ENCODE data around the gene CNOT2.
"Not testable (repeated sequence)": the region's sequence is repeated elsewhere in the genome, so short reads cannot be mapped to it uniquely, and the experiment has no call there.

The CNOT2 gene

DNA sequence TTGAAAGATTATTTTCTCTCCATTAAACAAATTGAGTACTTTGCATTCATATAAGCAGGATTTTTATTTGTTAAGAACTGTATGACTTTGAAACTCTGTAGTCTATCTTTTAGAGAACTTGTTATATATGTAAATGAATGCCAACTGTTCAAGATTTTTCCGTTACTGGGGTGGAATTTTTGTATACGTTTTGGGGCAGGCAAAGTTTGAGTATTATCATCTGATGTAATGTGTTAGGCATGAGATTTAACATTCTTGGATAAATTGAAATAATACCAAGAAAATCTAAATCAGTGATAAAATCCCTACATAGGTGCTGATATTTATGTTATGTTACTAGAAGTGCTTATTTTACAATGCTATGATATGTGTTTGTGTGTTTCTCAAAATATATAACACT, 8.4 kb downstream of the CNOT2 start:
- no peak for DNase-seq

DNA sequence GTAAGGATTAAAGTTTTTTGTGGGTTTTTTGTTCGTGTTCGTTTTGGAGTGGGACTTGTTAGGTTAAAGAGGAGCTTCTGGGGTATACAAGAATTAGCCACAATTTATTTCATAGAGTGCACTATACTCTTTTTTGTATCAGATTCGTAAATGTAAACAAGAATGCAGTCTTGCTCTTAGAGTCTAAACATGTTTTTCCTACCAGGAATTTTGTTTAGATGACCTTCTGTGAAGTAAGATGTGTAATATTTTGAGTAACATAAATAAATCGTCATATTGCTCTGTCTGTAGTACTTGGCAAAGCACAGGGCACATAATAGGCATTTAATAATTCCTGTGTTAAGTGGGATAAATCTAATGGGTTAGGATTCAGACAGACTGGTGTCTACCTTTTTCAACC, 9.6 kb downstream of the CNOT2 start:
- DNase-seq: no peak

DNA sequence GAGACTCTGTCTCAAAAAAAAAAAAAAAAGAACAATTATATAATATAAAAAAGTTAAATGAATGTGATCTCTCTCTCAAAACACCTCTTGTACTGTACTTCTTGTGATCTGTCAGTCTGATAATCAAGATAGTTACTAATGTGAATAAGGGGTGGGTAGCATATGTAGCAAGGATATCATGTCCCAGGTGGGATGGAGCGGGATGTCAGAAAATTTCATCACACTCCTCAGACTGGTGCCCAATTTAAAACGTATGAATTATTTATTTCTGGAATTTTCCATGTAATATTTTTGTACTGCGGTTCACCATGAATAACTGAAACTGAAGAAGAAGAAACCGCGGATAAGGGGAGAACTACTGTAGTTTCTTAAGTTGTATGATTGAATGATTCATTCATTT, 11.0 kb downstream of the CNOT2 start:
- no peak for DNase-seq

DNA sequence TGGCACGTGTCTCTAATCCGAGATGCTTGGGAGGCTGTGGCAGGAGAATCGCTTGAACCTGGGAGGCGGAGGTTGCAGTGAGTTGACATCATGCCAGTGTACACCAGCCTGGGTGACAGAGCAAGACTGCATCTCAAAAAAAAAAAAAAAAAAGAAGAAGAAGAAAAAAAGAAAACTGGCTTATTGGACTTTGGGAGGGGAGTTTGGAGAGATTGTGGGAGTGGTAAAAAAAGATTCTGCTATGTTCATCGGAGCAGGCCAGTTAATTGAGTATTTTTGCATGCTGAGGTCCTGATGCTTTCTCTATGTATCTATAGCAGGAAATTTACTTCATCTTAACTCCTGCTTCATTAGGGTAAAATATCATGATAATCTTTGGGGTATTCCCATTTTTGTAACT, 11.6 kb downstream of the CNOT2 start:
- DNase-seq: no peak

DNA sequence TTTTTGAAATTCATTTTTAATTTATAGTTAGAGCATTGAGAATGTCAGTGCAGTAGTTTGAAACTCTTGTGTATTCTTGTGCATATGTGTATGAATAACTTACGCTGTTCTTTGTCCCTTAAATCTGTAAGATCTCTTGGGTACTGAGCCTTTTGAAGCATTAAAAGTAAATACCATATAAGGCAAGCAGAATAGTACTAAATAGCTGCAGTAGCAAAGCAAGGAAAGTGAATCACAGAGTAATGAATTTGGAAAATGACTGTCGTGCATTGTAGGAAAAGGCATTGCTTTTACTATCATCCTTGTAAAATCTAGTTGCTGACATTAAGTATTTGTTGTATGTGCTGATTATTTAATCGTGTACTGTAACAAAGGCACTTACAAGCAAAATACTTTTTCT, 12.1 kb downstream of the CNOT2 start:
- no peak for DNase-seq

DNA sequence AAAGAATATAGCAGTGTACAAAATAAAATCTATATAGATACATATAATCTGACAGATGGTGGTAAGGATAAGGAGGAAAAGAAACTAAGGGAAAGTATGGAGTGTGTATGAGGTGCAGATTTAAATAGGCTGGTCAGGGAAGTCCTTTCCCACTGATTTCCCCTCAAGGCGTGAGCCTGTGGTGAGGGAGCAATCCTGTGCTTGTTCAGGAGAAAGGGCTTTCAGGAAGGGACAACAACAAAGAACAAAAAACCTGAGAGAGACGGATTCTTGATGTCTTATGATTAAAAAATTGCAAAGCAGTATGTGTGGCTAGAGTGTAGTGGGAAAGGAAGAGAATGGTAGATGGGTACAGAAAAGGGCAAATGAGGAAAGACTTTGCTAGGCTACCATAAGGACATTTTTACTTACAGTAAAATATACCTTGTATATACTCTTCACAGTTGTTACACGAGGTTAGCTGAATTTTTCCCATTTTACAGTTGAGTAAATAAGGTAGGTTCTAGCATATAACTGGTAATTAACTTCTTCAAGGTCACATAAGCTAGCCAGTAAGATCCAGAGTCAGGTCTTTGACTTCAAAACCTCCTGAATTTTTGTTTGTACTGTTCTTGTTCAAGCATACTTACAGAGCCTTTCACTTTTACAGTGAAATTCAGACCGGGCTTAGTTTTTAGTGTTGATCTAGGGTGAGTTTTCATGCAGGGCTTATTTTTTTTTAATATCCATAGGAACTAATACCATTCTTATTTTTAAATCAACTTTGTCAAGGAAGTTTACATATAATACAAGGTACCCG, 15.6 kb downstream of the CNOT2 start:
- DNase-seq: no peak

DNA sequence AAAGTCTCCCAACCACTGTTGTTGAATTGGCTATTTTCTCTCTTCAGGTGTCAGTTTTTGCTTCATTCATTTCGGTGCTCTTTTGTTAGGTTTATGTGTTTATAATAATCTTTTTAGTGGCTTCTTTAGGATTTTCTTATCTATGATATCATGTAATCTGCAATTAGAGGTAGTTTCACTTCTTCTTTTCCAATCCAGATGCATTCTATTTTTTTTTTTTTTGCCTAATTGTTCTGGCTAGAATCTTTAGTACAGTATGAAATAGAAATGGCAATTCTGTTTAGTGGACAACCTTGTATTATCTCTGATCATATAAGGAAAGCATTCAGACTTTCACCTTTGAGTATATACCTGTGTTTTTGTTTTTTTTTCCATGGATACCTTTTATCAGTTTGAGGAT, 17.4 kb downstream of the CNOT2 start:
- DNase-seq: no peak

DNA sequence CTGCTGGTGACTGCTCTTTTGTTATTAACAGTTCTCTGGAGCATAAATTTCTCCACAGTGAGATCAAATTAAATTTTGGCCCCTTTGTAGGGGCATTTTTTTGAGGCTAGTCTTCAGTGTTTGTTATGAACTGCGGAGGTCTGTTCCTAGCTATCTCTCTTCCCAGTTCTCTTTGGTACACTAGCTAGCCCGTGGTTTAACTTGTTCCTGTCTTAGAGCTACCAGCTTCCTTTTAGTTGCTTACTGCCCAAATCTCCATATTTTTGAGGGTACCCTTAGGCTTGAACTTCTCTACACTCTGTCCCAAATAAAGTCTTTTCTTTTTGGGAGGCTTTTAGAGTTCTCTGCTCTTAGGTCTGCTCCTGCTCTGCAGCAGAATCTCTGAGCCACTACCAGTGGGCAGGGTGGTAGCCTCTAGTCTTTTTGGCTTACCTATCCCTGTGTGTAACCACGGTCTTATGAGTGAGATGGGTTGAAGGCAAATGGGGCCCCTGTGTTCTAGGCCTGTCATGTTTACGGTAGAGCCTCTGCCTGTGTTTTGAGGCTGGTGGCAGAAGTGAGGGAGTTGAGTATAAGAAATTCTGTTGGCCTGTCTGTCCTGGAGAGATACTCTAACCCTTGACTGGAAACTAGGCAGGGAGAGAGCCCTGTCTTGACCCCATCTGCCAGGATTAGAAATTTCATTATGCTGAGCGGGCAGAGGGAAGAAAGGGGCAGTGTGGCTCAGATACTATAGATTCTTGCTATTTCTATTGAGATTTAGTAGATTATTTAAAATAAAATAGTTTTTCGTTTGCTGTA, 21.0 kb downstream of the CNOT2 start:
- DNase-seq: no peak

DNA sequence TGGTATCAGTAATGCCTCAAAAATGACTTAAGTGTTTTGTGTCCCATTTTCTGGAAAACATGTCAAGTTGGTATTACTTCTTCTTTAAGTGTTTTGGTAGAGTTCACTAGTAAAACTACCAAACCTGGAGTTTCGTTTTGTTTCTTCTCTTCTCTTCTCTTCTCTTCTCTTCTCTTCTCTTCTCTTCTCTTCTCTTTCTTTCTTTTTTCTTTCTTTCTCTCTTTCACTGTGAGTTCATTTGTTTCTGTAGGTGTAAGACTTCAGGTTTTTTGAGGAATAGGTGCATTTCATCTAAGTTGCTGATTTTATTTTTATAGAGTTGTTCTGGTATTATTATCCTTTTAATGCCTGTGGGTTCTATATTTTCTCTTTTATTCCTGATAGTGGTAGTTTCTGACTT, 21.9 kb downstream of the CNOT2 start:
- DNase-seq: no peak

DNA sequence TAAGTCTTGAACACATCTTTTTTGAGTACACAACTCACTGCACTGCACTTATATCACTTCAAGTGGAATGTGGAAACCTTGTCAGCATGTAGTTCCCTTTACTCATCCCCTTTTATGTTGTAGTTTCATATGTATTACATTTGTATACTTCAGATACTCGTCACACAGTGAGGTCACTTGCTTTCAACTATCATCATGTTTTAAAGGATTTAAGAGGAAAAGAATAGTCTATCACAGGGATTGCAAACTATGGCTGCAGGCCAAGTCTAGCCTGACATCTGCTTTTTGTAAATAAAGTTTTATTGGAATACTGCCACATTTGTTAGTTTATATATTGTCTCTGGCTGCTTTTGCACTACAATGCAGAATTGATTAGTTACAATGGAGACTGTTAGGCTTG, 24.3 kb downstream of the CNOT2 start:
- no peak for DNase-seq

DNA sequence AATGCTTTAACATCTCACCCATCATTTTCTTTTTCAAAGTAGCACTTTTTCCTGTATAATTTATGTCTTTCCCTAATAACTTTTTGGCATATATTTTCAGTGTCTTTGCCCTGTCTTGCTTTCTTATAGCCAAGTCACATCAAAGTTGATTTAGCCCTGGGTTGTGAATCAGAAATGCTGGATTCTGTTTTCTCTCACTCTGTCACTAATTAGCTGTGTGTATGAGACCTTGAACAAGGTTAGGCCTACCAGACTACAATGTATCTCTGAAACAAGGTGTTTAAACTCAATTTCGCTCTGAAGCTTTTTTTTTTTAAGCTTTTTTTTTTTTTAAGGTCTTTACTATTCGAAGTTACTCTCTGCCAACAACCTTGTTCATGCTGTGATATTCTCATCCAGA, 25.7 kb downstream of the CNOT2 start:
- no peak for DNase-seq

DNA sequence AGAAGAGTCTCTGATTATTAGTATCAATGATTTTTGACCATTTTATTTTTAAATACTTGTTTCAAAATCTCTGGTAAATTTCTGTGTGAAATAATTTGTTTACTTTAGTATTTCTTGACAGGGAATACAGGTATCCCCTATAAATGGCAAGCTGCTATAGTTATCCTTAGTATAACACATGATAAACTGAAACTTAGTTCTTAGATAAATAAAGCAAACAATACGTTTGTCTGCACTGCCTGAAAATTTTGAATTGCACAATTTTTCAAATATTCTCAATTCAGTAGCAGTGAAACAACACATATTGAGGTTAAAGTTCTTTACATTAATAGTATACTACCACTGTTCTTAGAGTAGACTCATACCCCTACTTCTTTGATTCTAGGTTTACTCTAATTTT, 26.9 kb downstream of the CNOT2 start:
- no peak for DNase-seq

DNA sequence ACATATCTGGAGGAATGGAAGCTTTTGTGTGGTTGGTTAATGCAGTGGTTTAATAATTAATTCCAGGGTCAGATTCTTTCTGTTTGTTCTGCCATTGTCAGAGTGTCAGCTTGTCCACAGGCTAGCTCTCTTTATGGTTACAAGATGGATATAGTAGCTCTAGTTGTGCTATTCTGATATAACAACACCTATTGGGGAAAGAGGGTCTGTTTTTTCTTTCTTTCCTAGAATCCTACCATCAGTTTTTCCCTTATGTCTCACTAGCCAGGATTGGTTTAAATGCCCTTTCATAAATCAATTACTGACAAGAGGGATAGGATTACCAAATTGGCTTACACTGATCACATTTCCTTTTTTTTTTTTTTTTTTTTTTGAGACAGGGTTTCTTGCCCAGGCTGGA, 27.8 kb downstream of the CNOT2 start:
- DNase-seq: no peak

DNA sequence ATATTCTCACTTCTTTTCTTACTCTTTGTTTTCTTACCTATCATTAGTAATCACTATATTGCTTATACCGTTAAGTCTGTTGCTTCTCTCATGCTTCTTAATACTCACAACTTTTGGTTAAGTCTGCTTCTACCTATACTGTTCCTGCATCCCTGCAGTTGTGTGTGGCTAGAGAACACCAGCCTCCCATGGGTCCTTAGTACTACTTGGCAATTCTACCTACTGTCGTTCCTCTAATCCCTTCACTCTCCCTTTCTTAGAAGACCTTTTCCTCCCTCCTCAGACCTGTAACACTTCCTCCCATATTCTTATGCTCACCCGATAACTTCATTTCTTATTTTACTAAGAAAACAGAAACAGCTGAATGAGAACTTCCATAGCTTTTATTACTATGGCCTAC, 29.3 kb downstream of the CNOT2 start:
- DNase-seq: no peak

DNA sequence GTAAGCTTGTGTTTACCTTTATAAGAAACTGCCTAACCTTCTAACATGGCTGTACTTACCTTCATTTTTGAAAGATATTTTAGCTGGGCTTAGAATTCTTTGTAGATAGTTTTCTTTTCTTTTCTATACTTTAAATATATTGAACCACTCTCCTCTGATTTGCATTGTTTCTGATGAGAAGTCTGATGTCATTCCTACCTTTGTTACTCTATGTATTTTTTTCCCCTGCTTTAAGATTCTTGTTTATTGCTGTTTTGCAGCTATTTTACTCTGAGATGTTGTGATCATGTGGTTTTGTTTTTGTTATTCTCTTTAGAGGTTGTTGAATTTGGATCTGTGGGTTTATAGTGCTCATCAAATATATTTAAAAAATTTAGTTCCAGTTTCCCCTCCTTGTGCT, 31.8 kb downstream of the CNOT2 start:
- DNase-seq: no peak

DNA sequence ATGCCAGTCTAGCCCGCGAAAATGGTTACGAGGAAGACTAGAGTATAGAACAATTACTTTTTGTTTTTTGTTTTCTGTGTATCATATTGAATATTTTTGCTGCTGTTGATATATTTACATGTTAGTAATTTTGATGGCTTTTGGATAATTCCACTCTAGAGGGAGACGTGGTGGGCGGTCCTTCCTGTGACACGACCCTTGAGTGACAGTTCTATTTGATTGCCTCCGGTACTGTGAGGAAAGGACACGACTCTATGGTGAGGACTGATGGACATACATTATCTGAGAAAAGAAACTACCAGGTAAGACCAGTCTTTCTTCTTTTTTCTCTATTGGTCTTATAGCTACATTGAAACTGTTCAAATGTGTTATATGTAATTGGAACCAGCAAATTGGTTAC, 34.7 kb downstream of the CNOT2 start:
- DNase-seq: no peak

DNA sequence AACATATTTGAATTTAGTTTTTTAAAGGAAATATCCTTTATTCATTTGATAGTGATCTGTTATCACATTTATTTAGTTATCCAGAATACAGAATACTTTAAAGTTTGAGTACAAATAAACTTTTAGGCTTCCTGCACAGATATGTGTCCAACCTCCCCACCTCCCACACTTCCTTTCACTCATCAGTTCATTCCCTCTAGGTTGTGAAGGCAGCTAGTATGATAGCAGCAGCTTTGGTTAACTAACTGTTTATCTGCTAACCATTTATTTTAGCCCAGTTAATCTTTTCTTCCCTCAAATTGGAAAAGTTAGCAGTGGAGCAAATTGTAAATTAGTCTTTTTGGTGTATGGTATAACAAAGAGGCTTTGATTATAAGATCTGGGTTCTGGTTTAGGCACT, 35.7 kb downstream of the CNOT2 start:
- no peak for DNase-seq

DNA sequence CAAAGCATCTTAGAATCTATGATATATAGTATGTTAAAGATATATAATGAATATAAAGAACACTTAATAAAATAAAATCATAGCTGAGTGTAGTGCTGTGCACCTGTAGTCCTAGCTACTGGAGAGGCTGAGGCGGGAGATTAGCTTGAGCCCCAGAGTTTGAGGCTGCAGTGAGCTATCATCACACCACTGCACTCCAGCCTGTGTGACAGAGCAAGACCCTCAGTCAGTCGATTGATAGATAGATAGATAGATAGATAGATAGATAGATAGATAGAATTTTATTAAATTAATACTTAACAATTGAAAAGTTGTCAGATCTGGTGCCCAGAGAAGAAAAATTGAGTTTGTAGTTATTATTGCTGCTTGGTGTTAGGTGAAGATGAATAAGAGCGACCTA, 40.0 kb downstream of the CNOT2 start:
- no peak for DNase-seq

DNA sequence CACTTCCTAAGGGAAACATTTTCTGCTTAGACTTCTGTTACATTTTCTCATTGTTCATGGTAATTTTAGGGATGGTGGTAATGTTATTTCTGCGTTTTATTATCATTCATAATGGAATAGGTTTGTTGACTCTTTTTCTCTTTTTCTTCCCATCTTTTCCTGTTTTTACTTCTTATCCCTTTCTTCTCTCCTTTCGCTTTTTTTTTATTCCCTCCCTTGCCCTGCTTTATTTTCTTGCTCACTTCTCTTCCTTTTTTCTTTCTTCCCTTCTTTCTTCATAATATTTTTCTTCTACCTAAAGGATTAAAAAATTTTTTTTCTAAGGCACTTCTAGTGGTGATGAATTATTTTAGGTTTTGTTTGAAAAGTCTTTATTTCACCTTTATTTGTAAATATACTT, 45.6 kb downstream of the CNOT2 start:
- DNase-seq: no peak

DNA sequence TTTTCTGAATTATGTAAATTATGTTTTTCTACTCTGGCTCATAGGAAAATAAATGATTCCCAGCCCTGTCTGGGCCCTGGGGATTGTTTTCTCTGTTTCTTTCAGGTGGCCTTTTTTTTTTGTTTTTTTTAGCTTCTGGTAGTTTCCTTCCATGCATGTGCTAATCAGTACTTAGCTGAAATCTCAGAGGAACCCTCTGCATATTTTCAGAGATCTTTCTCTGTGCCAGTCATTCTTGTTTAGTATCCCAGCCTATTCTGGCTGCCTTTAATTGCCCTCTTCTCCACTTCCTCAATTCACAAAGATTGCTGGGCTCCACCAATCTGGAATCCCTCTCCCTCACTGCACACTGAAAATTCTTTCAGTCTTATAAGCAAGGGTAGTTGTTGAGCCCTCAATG, 46.9 kb downstream of the CNOT2 start:
- no peak for DNase-seq

DNA sequence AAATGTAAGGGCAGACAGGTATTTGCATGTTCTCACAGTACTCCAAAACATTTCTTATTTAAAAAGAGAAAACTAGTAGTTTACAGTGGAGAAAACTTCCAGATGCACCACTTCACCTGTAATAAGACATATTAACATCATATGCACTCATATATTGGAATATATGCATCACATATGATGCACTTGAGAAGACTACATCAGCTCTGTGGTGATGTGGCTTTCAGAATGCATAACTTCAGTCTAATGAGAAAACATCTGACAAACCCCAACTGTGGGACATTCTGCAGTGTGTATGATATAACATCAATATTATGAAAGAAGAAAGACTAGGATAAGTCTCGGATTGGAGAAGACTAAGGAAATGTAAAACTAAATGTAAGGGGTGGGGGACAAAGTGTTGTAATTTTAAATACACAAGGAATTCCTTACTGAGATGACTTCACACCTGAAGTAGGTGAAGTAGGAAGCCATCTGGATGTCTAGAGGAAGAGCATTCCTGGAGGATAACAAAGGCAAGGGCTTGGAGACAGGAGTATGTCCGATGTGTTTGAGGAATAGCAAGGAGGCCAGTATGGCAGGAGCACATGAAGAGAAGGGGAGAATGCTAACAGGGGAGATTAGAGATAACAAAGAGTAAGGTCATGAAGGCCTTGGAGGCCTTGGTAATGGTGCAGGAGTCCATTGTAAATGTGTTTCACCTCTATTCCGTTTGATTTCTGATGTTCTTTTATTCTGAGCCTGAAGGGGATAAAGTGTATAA, 49.0 kb downstream of the CNOT2 start:
- DNase-seq: no peak

DNA sequence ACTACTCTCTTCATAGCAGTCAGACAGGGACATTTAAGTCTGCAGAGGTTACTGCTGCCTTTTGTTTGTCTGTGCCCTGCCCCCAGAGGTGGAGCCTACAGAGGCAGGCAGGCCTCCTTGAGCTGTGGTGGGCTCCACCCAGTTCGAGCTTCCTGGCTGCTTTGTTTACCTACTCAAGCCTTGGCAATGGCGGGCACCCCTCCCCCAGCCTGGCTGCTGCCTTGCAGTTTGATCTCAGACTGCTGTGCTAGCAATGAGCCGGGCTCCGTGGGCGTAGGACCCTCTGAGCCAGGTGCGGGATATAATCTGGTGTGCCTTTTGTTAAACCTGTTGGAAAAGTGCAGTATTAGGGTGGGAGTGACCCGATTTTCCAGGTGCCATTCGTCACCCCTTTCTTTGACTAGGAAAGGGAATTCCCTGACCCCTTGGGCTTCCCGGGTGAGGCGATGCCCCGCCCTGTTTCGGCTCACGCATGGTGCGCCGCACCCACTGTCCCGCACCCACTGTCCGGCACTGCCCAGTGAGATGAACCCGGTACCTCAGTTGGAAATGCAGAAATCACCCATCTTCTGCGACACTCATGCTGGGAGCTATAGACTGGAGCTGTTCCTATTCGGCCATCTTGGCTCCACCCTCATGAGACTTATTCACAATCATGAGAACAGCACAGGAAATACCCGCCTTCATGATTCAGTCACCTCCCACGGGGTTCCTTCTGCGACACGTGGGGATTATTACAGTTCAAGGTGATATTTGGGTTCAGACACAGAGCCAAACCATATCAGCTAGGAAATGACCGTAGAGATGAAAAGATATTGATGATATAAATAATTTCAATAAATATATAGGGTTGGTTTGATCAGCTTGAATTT, 61.7 kb downstream of the CNOT2 start:
- not testable (repeated sequence) for DNase-seq

DNA sequence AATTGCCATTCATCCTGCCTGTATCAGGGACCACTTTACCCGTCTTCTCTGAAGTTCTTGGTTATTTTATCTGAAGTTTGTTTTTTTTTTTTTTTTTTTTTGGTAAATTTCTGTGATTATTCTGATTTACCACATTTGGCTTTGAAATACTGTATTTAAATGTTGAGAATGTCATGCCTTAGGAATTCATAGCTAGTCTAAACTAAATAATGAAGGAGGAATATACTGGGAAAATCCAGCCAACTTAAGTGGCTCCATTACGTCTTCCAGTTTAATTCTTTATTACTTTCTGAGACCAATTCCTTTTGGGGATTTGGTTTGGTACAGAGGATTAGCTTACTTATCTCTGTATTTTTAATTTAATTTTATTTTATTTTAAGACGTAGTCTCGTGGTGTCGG, 62.6 kb downstream of the CNOT2 start:
- no peak for DNase-seq
